NT2/D1 (cell line): ENCODE measurements around the gene PSRC1.

Experiments
- SUZ12 ChIP-seq: IDR thresholded peaks from 2 replicates; pipeline ENCODE4 v1.6.1; 2011; ENCODE audit not compliant: insufficient read length, insufficient read depth; ENCODE audit errors: extremely low read depth
- YY1 ChIP-seq: IDR thresholded peaks from 2 replicates; pipeline ENCODE4 v1.6.1; 2011; ENCODE audit not compliant: insufficient read length, insufficient read depth
- ZNF274 ChIP-seq: IDR thresholded peaks from 2 replicates; pipeline ENCODE4 v1.6.1; 2011; ENCODE audit warnings: mild to moderate bottlenecking, low read depth, low read length

- TF ChIP-seq YY1 = no peak
- no peak for TF ChIP-seq ZNF274
- TF ChIP-seq SUZ12 = no peak
Measured at GRCh38 chr1:109312978-109313775, 30.2 kb upstream of the PSRC1 start.
